Transverse colon (tissue), 4 donors: ENCODE data around the gene TIMP1.

Experiments used
- EP300 ChIP-seq: sonication (generic); formaldehyde crosslinking; IDR thresholded peaks from one replicate; pipeline ENCODE4 v1.6.1; 2017; ENCODE audit warnings: antibody characterized with exemption, low read depth
- POLR2A ChIP-seq: fragments of 450-650 bp; IDR thresholded peaks from one replicate; pipeline ENCODE4 v1.6.1; 2016; ENCODE audit warnings: antibody characterized with exemption, mild to moderate bottlenecking, moderate library complexity
- POLR2AphosphoS5 ChIP-seq, 3 donors: sonication (generic); formaldehyde crosslinking; IDR thresholded peaks; one replicate each; pipeline ENCODE4 v1.6.1; 2016; ENCODE audit warnings: antibody characterized with exemption in 3 of 3
- TF ChIP-seq, protein P1 (sequence below), 5 experiments: fragments of 200-600 bp in 3 of 5; fragments of 450-650 bp in 2 of 5; sonication (generic) in 3 of 5; IDR thresholded peaks; 1 replicate in 2 of 5; 2 replicates in 3 of 5; pipeline ENCODE4 v1.5.1; 2016 to 2017; ENCODE audit warnings: antibody characterized with exemption in 5 of 5, inconsistent platforms in 3 of 5, mild to moderate bottlenecking in 2 of 5, moderate library complexity in 1 of 5

GRCh38 chrX:47631676-47632075, 49.4 kb downstream of the TIMP1 start:
- TF ChIP-seq, protein P1, sequence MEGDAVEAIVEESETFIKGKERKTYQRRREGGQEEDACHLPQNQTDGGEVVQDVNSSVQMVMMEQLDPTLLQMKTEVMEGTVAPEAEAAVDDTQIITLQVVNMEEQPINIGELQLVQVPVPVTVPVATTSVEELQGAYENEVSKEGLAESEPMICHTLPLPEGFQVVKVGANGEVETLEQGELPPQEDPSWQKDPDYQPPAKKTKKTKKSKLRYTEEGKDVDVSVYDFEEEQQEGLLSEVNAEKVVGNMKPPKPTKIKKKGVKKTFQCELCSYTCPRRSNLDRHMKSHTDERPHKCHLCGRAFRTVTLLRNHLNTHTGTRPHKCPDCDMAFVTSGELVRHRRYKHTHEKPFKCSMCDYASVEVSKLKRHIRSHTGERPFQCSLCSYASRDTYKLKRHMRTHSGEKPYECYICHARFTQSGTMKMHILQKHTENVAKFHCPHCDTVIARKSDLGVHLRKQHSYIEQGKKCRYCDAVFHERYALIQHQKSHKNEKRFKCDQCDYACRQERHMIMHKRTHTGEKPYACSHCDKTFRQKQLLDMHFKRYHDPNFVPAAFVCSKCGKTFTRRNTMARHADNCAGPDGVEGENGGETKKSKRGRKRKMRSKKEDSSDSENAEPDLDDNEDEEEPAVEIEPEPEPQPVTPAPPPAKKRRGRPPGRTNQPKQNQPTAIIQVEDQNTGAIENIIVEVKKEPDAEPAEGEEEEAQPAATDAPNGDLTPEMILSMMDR (IDR thresholded peaks at IDR 0.05), result no peak
- no peak for TF ChIP-seq EP300
- no peak for TF ChIP-seq POLR2A
- TF ChIP-seq POLR2AphosphoS5 (IDR thresholded peaks at IDR 0.05), result no peak
